Mammary epithelial cell (primary cell): ENCODE data around the gene INHBA.

Experiments
- CTCF ChIP-seq, 2 donors: IDR thresholded peaks in 1 of 2; conservative IDR thresholded peaks in 1 of 2; 2 replicates each; pipeline ENCODE4 v1.5.1; 2011 to 2012; ENCODE audit warnings: inconsistent platforms in 2 of 2, low read length in 2 of 2, mild to moderate bottlenecking in 2 of 2, control low read depth in 1 of 2, low read depth in 1 of 2; ENCODE audit not compliant: insufficient read depth in 1 of 2; ENCODE audit errors: extremely low read depth in 1 of 2
- EZH2 ChIP-seq: IDR thresholded peaks from 2 replicates; pipeline ENCODE4 v1.6.1; 2012; ENCODE audit warnings: low read length, inconsistent platforms, borderline replicate concordance

- TF ChIP-seq CTCF (conservative IDR thresholded peaks at IDR 0.05 in 1 of 2, IDR thresholded peaks at IDR 0.05 in 1 of 2; ENCODE audit: extremely low read depth in 1 of 2, insufficient read depth in 1 of 2, low read depth in 1 of 2, low read length in 2 of 2): no peak
- no peak for TF ChIP-seq EZH2
Measured at GRCh38 chr7:41706228-41706930, 3.5 kb upstream of the INHBA start.
